Keratinocyte (primary cell): ENCODE results near the gene IRF8. TPM values are rescaled to one million over a fixed set of nuclear protein-coding genes. Genes with fewer than 3 reads are reported as not detected.

Source experiments
- DNase-seq: peaks from one replicate; pipeline ENCODE4 v3.0.0-alpha.2; 2011; ENCODE audit warnings: low read depth, missing footprints, low spot score
- FAIRE-seq: peaks from 2 replicates; lab custom pipeline; 2011; peaks lifted over from hg19 to GRCh38; lab: Jason Lieb, UNC
- H2AFZ ChIP-seq: 2 replicates; pipeline ENCODE4 v1.6.0; 2012; ENCODE audit warnings: low read length, control low read depth, inconsistent platforms; ENCODE audit not compliant: control insufficient read depth
- H3K27ac ChIP-seq: 2 replicates; pipeline ENCODE4 v1.5.1; 2011; ENCODE audit warnings: low read length; ENCODE audit not compliant: control insufficient read depth, insufficient read depth
- H3K27me3 ChIP-seq: 3 replicates; pipeline ENCODE4 v1.6.0; 2011; ENCODE audit warnings: low read length; ENCODE audit not compliant: control insufficient read depth, insufficient read depth; ENCODE audit errors: extremely low read depth
- H3K36me3 ChIP-seq, 2 experiments: 2 replicates in 1 of 2; 3 replicates in 1 of 2; pipeline ENCODE4 v1.5.1; 2011; ENCODE audit warnings: low read length in 2 of 2, mild to moderate bottlenecking in 1 of 2; ENCODE audit not compliant: control insufficient read depth in 2 of 2, insufficient read depth in 2 of 2; ENCODE audit errors: extremely low read depth in 1 of 2
- H3K4me1 ChIP-seq: 3 replicates; pipeline ENCODE4 v1.5.1; 2011; ENCODE audit warnings: low read length; ENCODE audit not compliant: control insufficient read depth, insufficient read depth; ENCODE audit errors: extremely low read depth
- H3K4me2 ChIP-seq: 3 replicates; pipeline ENCODE4 v1.6.0; 2011; ENCODE audit warnings: low read depth, low read length; ENCODE audit not compliant: control insufficient read depth, insufficient read depth; ENCODE audit errors: extremely low read depth
- H3K4me3 ChIP-seq, 3 experiments: fragments of 200-600 bp in 1 of 3; sonication (generic) in 1 of 3; 2 replicates in 2 of 3; 3 replicates in 1 of 3; pipeline ENCODE4 v1.5.1; 2011 to 2016; ENCODE audit warnings: low read length in 3 of 3, mild to moderate bottlenecking in 3 of 3, control low read depth in 2 of 3, inconsistent platforms in 1 of 3, low read depth in 1 of 3, mixed read lengths in 1 of 3, mixed run types in 1 of 3, moderate library complexity in 1 of 3; ENCODE audit not compliant: control insufficient read depth in 2 of 3, insufficient read depth in 2 of 3; ENCODE audit errors: extremely low read depth in 1 of 3
- H3K79me2 ChIP-seq: 2 replicates; pipeline ENCODE4 v1.6.0; 2012; ENCODE audit warnings: low read length; ENCODE audit not compliant: control insufficient read depth, insufficient read depth
- H3K9ac ChIP-seq: 3 replicates; pipeline ENCODE4 v1.6.0; 2011; ENCODE audit warnings: low read length; ENCODE audit not compliant: control insufficient read depth, insufficient read depth; ENCODE audit errors: extremely low read depth
- H3K9me1 ChIP-seq: 3 replicates; pipeline ENCODE4 v1.6.0; 2011; ENCODE audit warnings: low read length; ENCODE audit not compliant: control insufficient read depth, insufficient read depth; ENCODE audit errors: extremely low read depth
- H3K9me3 ChIP-seq: 2 replicates; pipeline ENCODE4 v1.5.1; 2012; ENCODE audit warnings: low read depth, low read length; ENCODE audit not compliant: control insufficient read depth
- H4K20me1 ChIP-seq: 3 replicates; pipeline ENCODE4 v1.6.0; 2011; ENCODE audit warnings: low read length; ENCODE audit not compliant: control insufficient read depth, insufficient read depth; ENCODE audit errors: extremely low read depth
- EZH2 ChIP-seq: IDR thresholded peaks from one replicate; pipeline ENCODE4 v1.6.1; 2012; ENCODE audit warnings: inconsistent platforms, mild to moderate bottlenecking, low read length, moderate library complexity
- dilution Hi-C: fragments of 300-500 bp; cut with MboI; formaldehyde crosslinking; loops from one replicate; pipeline ENCODE4 v1.7.0; 2020; ENCODE audit warnings: low sequenced_read_pairs; ENCODE audit not compliant: extremely low pct_ligation_motif_present
- polyA plus RNA-seq, 5 experiments: library from polyadenylated mRNA; depleted of rRNA in 3 of 5; stranded (reverse) in 3 of 5; stranded (forward) in 1 of 5; unstranded in 1 of 5; fragments of >200 nt; gene quantifications; 1 replicate in 1 of 5; 2 replicates in 3 of 5; 3 replicates in 1 of 5; pipeline versions ENCODE4 v1.2.1 to v1.2.3, GENCODE V29; 2011 to 2012; ENCODE audit warnings: missing spikeins in 2 of 5, low read depth in 1 of 5, low replicate concordance in 1 of 5
- TF ChIP-seq, protein P1 (sequence below), 3 experiments: IDR thresholded peaks in 1 of 3; conservative IDR thresholded peaks in 1 of 3; optimal IDR thresholded peaks in 1 of 3; 2 replicates in 2 of 3; 3 replicates in 1 of 3; pipeline versions ENCODE3 to v1.5.1; 2011; ENCODE audit warnings: low read length in 3 of 3, mild to moderate bottlenecking in 3 of 3, moderate library complexity in 2 of 3, control low read depth in 1 of 3, inconsistent platforms in 1 of 3; ENCODE audit not compliant: insufficient read depth in 2 of 3; ENCODE audit errors: extremely low read depth in 1 of 3

IRF8 gene
- polyA plus RNA-seq, 1 donor (not counting 4 experiments of a cell fraction or from before 2014, with no cell fraction given), result not detected

DNA sequence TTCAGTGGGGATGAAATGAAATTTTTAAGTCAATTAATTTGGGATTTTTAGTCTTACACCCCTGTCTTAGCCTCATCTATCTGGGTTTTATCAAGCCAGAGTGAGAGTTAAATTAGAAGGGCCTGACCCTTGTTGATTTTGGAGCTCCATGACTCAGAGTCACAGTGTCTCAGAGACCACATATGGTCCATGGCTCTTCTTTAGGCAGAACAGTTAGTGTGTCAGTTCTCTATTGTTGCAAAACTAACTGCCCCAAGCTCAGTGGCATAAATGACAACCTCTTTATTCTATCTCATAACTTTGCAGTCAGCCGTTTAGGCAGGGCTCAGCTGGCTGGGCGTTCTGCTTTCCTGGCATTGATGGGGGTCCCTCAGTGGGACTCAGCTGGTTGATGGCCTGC lies 44.7 kb downstream of the IRF8 start:
- FAIRE-seq, result no peak

DNA sequence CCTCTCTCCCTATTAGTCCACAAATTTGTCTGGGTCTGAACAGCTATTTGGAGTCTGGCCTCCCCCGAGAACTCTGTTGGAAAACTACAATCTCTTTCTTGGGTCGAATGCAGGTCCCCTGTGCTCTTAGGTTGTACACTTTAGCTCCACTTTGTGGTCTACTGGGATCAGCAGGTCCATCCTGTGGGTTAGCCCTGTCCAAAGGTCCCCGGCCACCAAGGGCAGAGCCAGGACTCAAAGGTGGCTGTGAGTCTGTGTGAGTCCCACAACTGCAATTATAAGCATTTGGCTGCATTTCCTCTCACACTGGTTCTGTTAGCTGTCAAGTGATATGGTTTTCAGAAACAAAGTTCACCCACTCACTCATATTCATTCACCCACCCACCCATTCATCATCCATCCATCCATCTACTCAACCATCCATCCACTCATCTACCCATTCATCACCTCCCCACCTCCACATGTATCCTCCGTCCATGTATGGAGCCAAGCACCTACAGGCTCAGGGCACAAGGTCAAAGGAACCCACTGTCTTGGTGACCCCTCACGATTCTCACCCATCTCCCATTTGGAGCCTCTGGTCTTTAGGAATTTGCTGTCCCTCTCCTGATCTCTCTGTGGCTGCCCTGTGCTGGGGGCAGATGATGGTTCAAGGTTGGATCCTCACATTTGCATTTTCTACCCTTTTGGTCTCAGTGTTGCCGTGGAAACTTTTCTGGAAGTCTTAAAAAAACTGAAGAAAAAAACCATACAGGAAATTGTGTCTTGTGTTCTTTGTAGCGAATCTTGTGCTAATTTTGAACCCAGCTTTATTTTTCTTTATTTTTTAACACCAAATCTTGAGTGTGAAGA lies 45.8 kb downstream of the IRF8 start:
- dilution Hi-C loops, result no loop called here
- no peak for FAIRE-seq
- no peak for TF ChIP-seq EZH2
- TF ChIP-seq, protein P1, sequence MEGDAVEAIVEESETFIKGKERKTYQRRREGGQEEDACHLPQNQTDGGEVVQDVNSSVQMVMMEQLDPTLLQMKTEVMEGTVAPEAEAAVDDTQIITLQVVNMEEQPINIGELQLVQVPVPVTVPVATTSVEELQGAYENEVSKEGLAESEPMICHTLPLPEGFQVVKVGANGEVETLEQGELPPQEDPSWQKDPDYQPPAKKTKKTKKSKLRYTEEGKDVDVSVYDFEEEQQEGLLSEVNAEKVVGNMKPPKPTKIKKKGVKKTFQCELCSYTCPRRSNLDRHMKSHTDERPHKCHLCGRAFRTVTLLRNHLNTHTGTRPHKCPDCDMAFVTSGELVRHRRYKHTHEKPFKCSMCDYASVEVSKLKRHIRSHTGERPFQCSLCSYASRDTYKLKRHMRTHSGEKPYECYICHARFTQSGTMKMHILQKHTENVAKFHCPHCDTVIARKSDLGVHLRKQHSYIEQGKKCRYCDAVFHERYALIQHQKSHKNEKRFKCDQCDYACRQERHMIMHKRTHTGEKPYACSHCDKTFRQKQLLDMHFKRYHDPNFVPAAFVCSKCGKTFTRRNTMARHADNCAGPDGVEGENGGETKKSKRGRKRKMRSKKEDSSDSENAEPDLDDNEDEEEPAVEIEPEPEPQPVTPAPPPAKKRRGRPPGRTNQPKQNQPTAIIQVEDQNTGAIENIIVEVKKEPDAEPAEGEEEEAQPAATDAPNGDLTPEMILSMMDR (optimal IDR thresholded peaks at IDR 0.05 in 1 of 3, IDR thresholded peaks at IDR 0.05 in 1 of 3, conservative IDR thresholded peaks at IDR 0.05 in 1 of 3; ENCODE audit: extremely low read depth in 1 of 3, insufficient read depth in 2 of 3, low read length in 3 of 3), result no peak

More for the DNA sequence above, 44.7 kb downstream of the IRF8 start:
- H3K9me3 ChIP-seq, result no peaks in the 10 kb centered on the region
- no peak overlapping the region for H3K4me3 ChIP-seq
- H3K27me3 ChIP-seq, result no peaks in the 10 kb centered on the region
- no peaks in the 10 kb centered on the region for H4K20me1 ChIP-seq
- H3K79me2 ChIP-seq, result no peaks in the 10 kb centered on the region
- no peak overlapping the region for H3K9ac ChIP-seq
- H3K4me2 ChIP-seq, result no peak overlapping the region
- dilution Hi-C loops, result no loop called here
- no peak for TF ChIP-seq EZH2
- TF ChIP-seq, protein P1 (optimal IDR thresholded peaks at IDR 0.05 in 1 of 3, IDR thresholded peaks at IDR 0.05 in 1 of 3, conservative IDR thresholded peaks at IDR 0.05 in 1 of 3; ENCODE audit: extremely low read depth in 1 of 3, insufficient read depth in 2 of 3, low read length in 3 of 3), result no peak
- H2AFZ ChIP-seq, result no peak overlapping the region
- no peaks in the 10 kb centered on the region for H3K36me3 ChIP-seq
- DNase-seq, result no peak
- no peaks in the 10 kb centered on the region for H3K4me1 ChIP-seq
- H3K9me1 ChIP-seq, result no peaks in the 10 kb centered on the region
- H3K27ac ChIP-seq, result no peak overlapping the region

More for the DNA sequence above, 45.8 kb downstream of the IRF8 start:
- H3K9me3 ChIP-seq, result no peaks in the 10 kb centered on the region
- no peak for DNase-seq
- no peaks in the 10 kb centered on the region for H4K20me1 ChIP-seq
- H3K4me2 ChIP-seq, result no peak overlapping the region
- H3K9ac ChIP-seq, result no peak overlapping the region
- H3K27me3 ChIP-seq, result no peaks in the 10 kb centered on the region
- H3K27ac ChIP-seq, result no peak overlapping the region
- no peaks in the 10 kb centered on the region for H3K79me2 ChIP-seq
- no peak overlapping the region for H2AFZ ChIP-seq
- no peaks in the 10 kb centered on the region for H3K9me1 ChIP-seq
- no peak overlapping the region for H3K4me3 ChIP-seq
- H3K36me3 ChIP-seq, result no peaks in the 10 kb centered on the region
- H3K4me1 ChIP-seq, result no peaks in the 10 kb centered on the region
